ENCODE measurements around the gene ATP11C. TPM values are rescaled to one million over a fixed set of nuclear protein-coding genes. Genes with fewer than 3 reads are reported as not detected.

ATP11C gene
- total and polyA plus RNA-seq, 10 of the 15 experiments (the other 5 are each of a cell fraction or from before 2014, with no cell fraction given): 16.2 to 44.0 (median 24.8) TPM

DNA sequence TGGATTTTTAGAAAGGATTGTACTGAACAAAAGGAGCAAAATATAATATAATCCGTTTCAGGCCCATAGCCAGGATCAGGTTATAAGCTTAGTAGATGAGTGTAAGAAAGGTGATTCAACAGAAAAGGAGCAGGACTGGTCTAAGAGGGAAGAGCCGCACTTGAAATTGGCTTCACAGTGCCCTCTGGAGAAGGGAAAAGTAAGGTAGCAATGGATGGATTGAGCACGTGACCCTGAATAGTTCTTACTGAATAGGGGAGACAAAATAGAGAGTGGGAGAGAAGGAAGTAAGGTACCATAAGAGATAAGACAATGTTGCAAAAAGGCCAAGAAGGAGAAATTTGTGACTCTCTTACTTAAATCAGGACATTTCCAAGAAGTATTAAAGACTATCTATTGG lies 16.9 kb upstream of the ATP11C start:
- ATAC-seq: no peak
- FAIRE-seq: no peak
- Histone ChIP-seq H4K20me1 (ENCODE audit: control insufficient read depth, insufficient read depth) (no peaks in the 10 kb centered on the region), H3K9me3 (replicated peaks; ENCODE audit: control insufficient read depth, insufficient read depth, low read length) (no peaks in the 10 kb centered on the region), H3K4me3 (no peak overlapping the region), H2AFZ (ENCODE audit: control insufficient read depth, low read depth, low read length) (no peak overlapping the region), H3K79me2 (ENCODE audit: control insufficient read depth, insufficient read depth, low read length) (no peaks in the 10 kb centered on the region), H3K4me2 (ENCODE audit: control insufficient read depth, insufficient read depth) (no peak overlapping the region), H3K27ac (ENCODE audit: control insufficient read depth, insufficient read depth) (no peak overlapping the region), H3K4me1 (ENCODE audit: control insufficient read depth, insufficient read depth, low read length) (no peaks in the 10 kb centered on the region), H3K27me3 (replicated peaks in 1 of 2; ENCODE audit: control insufficient read depth in 2 of 2, insufficient read depth in 2 of 2, low read length in 1 of 2) (no peaks in the 10 kb centered on the region), H3K9ac (ENCODE audit: control insufficient read depth, insufficient read depth, low read length) (no peak overlapping the region), H3K36me3 (ENCODE audit: control insufficient read depth in 2 of 2, insufficient read depth in 2 of 2, low read length in 1 of 2) (no peaks in the 10 kb centered on the region)
- ChIA-PET CTCF (no interaction called here), RAD21 (ENCODE audit: unreplicated experiment) (no interaction called here), POLR2A (no interaction called here), SMC1A (ENCODE audit: uncharacterized antibody, unreplicated experiment) (no interaction called here)
- DNase-seq (ENCODE audit: low read depth, low spot score): no peak
- 48% methylated on average over 3 of the region's 3 CpGs for WGBS (ENCODE audit: insufficient coverage, insufficient replicate concordance, low lambda C conversion rate, missing lambda C conversion rate)
- no TSS peak for BruUV-seq (replicated peaks)
- intact Hi-C loops (cut with micrococcal nuclease; ENCODE audit: unreplicated experiment) (no loop called here), in situ Hi-C loops (cut with MboI) (loop anchor here (10.0 kb wide), 1 partner anchor 1175 kb away; no protein-coding TSS in a partner anchor)
- no peak for TF ChIP-seq ETV6 (conservative IDR thresholded peaks at IDR 0.05 in 1 of 2, IDR thresholded peaks at IDR 0.05 in 1 of 2; ENCODE audit: borderline replicate concordance in 1 of 2, low read depth in 1 of 2)
- TF ChIP-seq NRF1 (conservative IDR thresholded peaks at IDR 0.05; ENCODE audit: low read depth, low read length): no peak
- TF ChIP-seq CBFB (IDR thresholded peaks at IDR 0.05; ENCODE audit: low read depth): no peak
- TF ChIP-seq, protein P1, sequence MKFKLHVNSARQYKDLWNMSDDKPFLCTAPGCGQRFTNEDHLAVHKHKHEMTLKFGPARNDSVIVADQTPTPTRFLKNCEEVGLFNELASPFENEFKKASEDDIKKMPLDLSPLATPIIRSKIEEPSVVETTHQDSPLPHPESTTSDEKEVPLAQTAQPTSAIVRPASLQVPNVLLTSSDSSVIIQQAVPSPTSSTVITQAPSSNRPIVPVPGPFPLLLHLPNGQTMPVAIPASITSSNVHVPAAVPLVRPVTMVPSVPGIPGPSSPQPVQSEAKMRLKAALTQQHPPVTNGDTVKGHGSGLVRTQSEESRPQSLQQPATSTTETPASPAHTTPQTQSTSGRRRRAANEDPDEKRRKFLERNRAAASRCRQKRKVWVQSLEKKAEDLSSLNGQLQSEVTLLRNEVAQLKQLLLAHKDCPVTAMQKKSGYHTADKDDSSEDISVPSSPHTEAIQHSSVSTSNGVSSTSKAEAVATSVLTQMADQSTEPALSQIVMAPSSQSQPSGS (IDR thresholded peaks at IDR 0.05; ENCODE audit: low read length): no peak
- TF ChIP-seq CHD4 (IDR thresholded peaks at IDR 0.05): no peak
- TF ChIP-seq KLF5 (IDR thresholded peaks at IDR 0.05; ENCODE audit: partially characterized antibody): no peak
- TF ChIP-seq TCF7 (IDR thresholded peaks at IDR 0.05; ENCODE audit: borderline replicate concordance): no peak
- no peak for TF ChIP-seq NFYA (IDR thresholded peaks at IDR 0.05; ENCODE audit: borderline replicate concordance, low read depth, low read length)
- no peak for TF ChIP-seq WRNIP1 (IDR thresholded peaks at IDR 0.05; ENCODE audit: borderline replicate concordance, low read depth, low read length)
- TF ChIP-seq, protein P2, sequence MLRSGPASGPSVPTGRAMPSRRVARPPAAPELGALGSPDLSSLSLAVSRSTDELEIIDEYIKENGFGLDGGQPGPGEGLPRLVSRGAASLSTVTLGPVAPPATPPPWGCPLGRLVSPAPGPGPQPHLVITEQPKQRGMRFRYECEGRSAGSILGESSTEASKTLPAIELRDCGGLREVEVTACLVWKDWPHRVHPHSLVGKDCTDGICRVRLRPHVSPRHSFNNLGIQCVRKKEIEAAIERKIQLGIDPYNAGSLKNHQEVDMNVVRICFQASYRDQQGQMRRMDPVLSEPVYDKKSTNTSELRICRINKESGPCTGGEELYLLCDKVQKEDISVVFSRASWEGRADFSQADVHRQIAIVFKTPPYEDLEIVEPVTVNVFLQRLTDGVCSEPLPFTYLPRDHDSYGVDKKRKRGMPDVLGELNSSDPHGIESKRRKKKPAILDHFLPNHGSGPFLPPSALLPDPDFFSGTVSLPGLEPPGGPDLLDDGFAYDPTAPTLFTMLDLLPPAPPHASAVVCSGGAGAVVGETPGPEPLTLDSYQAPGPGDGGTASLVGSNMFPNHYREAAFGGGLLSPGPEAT (IDR thresholded peaks at IDR 0.05; ENCODE audit: low read depth): no peak
- TF ChIP-seq RAD21 (IDR thresholded peaks at IDR 0.05; ENCODE audit: insufficient read depth, low read depth, low read length): no peak
- TF ChIP-seq ZBED1 (IDR thresholded peaks at IDR 0.05; ENCODE audit: borderline replicate concordance): no peak
- TF ChIP-seq EGR1 (IDR thresholded peaks at IDR 0.05; ENCODE audit: borderline replicate concordance in 1 of 2, low read depth in 2 of 2, low read length in 2 of 2): no peak
- TF ChIP-seq NFIC (IDR thresholded peaks at IDR 0.05; ENCODE audit: low read depth, low read length): no peak
- TF ChIP-seq MYC (IDR thresholded peaks at IDR 0.05; ENCODE audit: insufficient read depth, insufficient read length, insufficient replicate concordance, low read length, severe bottlenecking): no peak
- TF ChIP-seq TCF12 (IDR thresholded peaks at IDR 0.05; ENCODE audit: low read depth, low read length): no peak
- TF ChIP-seq, protein P3, sequence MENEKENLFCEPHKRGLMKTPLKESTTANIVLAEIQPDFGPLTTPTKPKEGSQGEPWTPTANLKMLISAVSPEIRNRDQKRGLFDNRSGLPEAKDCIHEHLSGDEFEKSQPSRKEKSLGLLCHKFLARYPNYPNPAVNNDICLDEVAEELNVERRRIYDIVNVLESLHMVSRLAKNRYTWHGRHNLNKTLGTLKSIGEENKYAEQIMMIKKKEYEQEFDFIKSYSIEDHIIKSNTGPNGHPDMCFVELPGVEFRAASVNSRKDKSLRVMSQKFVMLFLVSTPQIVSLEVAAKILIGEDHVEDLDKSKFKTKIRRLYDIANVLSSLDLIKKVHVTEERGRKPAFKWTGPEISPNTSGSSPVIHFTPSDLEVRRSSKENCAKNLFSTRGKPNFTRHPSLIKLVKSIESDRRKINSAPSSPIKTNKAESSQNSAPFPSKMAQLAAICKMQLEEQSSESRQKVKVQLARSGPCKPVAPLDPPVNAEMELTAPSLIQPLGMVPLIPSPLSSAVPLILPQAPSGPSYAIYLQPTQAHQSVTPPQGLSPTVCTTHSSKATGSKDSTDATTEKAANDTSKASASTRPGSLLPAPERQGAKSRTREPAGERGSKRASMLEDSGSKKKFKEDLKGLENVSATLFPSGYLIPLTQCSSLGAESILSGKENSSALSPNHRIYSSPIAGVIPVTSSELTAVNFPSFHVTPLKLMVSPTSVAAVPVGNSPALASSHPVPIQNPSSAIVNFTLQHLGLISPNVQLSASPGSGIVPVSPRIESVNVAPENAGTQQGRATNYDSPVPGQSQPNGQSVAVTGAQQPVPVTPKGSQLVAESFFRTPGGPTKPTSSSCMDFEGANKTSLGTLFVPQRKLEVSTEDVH (IDR thresholded peaks at IDR 0.05; ENCODE audit: low read depth, partially characterized antibody): no peak
